Hematopoietic multipotent progenitor cell treated with erythropoietin and hydrocortisone succinate and interleukin-3 and kit ligand, for 17 days (in vitro differentiated cells): ENCODE measurements around the gene RAB11FIP4.

ENCODE experiments used
- DNase-seq: peaks from one replicate; pipeline ENCODE4 v3.0.0-alpha.2; 2015; ENCODE audit warnings: low spot score

Gene RAB11FIP4

GRCh38 chr17:31488264-31488981 lies 96.9 kb downstream of the RAB11FIP4 start:
- peak; percentile 47 for DNase-seq

DNA sequence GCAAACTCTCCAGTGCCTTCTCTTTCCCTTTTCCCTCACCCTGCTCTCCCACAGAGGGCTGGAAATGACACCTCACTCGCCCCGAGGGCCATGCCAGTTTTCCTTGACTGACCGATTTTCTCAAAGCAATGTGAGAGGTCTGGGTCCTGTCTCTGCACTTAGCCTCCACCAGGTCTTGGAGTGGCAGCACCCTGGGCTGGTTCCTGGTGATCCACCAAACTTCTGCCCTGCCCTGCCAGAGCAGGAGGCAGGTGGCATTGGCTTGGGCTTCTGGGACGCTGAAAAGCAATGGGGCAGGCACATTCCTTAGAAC lies 97.5 kb downstream of the RAB11FIP4 start:
- no peak for DNase-seq

- peak; percentile 66 for DNase-seq
Measured at GRCh38 chr17:31489295-31490018, 98.0 kb downstream of the RAB11FIP4 start.

DNA sequence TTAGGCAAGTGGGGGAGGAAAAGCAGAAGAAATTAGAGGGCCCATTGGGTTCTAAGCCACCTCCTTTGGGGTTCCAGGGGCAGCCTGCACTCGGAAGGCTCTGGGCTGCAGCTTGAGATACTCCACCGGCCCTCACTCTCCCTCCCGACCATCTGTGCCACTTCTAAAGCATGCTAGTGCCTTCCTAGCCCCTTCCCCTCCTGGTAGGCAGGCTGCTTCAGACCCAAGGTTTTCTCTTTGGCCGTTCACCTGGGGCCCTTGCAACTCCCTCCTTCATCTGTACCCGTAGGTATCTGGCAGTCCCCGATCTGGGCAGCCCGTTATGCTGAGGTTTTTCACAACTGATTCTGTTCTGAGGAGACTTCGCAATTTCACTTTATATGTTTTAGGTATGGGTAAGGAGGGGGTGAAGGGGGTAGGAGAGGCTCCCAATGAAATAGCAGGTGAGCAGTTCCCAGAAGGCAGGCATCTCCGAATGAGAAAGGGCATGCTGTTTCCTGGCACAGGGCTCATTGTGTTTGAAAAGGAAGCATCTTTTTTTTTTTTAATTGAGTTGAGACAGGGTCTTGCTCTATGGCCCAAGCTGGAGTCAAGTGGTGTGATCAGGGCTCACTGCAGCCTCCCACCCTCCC lies 98.7 kb downstream of the RAB11FIP4 start:
- DNase-seq, result peak; percentile 12

- peak; percentile 79 for DNase-seq
Measured at GRCh38 chr17:31490671-31491375, 99.3 kb downstream of the RAB11FIP4 start.

DNA sequence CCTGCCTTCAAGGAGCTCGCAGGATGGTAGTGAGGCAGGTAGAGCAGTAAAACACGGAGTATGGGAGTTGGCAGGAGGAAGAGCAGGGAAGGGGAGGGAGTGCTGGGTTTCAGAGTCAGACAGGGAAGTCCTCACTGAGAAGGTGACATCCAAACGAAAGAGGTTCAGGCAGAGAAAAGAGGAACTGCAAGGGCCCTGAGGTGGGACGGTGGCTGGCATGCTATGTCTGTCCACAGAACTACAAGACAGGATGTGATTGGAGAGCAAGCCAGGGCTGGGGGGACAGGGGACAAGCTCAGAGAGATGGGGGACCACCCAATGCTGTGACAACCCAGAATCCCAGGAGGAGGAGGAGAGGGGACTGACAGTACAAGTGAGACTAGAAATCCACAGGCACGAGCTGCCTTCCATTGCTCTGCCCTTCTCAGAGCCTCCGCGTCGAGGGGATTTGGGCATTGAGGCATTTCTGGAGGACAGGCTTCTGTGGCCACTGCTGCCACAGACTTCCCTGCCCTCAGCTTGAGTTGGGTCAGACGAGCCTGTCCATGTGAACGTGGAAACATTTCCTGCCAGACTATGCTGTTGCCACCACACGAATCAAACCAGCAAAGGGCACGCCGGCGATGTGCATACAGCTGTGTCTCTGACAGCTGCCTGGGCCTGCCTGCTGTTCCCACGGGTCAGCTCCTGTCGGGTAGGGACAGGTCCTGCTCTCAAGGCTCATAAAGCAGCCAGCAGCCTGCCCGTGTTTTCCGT lies 100.1 kb downstream of the RAB11FIP4 start:
- peak; percentile 13 for DNase-seq

GRCh38 chr17:31492206-31492605 lies 100.7 kb downstream of the RAB11FIP4 start:
- DNase-seq, result peak; percentile 26

GRCh38 chr17:31492880-31493655 lies 101.6 kb downstream of the RAB11FIP4 start:
- peak; percentile 22 for DNase-seq

GRCh38 chr17:31493656-31494155 lies 102.2 kb downstream of the RAB11FIP4 start:
- no peak for DNase-seq

DNA sequence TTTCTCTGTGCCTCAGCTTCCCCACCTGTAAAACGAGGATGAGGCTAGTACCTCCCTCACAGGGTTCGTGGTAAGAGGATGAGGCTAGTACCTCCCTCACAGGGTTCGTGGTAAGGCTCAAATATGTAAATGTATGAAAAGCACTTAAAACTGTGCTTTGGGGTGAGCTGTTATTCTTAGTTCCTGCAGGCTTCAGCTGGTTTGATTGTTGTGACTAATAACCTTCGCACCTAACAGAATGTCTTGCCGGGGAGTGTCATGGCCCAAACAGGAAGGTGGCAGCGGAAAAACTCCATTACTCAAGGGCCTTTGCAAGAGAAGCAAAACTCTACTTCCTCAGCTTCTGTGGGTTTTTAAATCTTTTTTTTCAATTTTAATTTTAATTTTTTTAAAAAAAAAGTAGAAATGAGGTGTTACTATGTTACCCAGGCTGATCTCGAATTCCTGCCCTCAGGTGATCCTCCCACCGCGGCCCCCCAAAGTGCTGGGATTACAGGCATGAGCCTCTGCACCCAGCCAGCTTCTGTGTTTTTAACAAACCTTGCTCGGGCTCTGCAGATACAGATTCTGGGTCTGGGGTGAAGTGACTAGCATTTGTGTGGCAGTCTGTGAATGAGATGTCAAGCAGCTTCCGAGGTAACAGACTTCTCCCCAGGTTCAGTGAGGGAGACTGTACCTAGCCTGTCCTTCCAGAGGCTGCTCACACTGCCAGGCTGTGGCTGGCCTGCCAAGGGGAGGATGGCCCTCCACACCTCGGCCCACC lies 103.0 kb downstream of the RAB11FIP4 start:
- DNase-seq, result no peak

- peak; percentile 89 for DNase-seq
Measured at GRCh38 chr17:31495022-31495885, 103.8 kb downstream of the RAB11FIP4 start.

GRCh38 chr17:31496097-31496496 lies 104.6 kb downstream of the RAB11FIP4 start:
- DNase-seq, result no peak

DNA sequence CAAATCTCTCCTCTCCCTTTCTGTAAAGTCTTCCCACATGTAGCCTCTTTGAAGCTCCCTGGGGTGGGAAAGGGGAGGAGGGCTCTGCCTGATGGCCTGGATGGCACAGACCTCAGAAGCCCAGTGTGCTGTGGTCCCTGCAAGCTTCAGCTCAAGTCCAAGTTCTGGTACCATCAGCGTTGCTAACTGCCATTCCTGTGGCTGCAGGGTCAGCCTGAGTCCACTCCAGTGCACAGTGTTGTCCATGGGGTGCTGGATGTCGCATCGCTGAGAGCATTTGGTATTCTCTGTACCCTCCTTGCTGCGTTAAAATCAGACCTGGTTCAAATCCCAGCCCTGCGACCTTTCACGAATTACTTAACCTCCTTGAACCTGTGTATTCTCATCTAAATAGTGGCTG lies 105.1 kb downstream of the RAB11FIP4 start:
- no peak for DNase-seq

DNA sequence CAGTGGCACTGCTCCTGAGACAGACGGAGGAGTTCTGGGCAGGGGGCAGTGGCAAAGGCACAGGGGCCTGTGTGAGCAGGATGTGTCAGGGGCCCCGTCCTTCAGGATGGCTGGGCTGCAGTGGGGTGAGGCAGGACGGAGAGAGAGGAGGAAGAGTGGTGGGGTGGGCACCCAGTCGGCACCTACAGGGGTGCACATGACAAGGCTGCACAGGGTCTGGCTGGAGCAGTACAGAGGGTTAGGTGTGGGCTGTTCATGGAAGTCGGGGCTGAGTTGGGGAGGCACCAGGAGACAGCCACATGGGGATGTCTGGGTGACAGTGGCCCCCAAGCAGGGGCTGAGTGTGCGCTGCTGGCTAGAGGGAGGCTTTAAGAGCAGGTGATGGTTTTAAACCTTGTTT lies 106.0 kb downstream of the RAB11FIP4 start:
- no peak for DNase-seq

- DNase-seq, result no peak
Measured at GRCh38 chr17:31497994-31498826, 106.7 kb downstream of the RAB11FIP4 start.

GRCh38 chr17:31499771-31500554 lies 108.5 kb downstream of the RAB11FIP4 start:
- no peak for DNase-seq

- DNase-seq, result no peak
Measured at GRCh38 chr17:31506517-31506916, 115.0 kb downstream of the RAB11FIP4 start.
